ENCODE results near the gene POMC. TPM values are rescaled to one million over a fixed set of nuclear protein-coding genes. Genes with fewer than 3 reads are reported as not detected.

Gene POMC
- total and polyA plus RNA-seq, 2 of the 13 experiments (the other 11 are each of a cell fraction or from before 2014, with no cell fraction given): not detected

DNA sequence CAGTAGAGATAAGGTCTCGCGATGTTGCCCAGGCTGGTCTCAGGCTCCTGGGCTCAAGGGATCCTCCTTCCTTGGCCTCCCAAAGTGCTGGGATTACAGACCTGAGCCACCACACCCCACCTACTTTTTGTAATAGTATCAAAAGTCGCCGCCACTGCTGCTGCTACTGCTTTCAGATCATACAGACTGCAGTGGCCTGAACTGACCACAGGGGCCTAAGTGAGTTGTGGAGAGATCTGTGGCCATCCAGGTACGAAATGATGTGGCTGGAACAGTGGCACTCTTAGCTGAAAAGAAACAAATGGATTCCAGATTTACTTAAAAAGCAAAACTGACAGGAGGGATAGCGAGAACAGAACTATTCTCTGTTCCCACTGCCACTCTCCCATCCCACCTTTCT is 32.9 kb upstream of the POMC start (continued):
- TF ChIP-seq ZNF136 (CRISPR knock-in tag; IDR thresholded peaks at IDR 0.05; ENCODE audit: low read depth) (no peak), ZNF782 (CRISPR knock-in tag; IDR thresholded peaks at IDR 0.05; ENCODE audit: borderline replicate concordance) (no peak)
- TF ChIP-seq, protein P1, sequence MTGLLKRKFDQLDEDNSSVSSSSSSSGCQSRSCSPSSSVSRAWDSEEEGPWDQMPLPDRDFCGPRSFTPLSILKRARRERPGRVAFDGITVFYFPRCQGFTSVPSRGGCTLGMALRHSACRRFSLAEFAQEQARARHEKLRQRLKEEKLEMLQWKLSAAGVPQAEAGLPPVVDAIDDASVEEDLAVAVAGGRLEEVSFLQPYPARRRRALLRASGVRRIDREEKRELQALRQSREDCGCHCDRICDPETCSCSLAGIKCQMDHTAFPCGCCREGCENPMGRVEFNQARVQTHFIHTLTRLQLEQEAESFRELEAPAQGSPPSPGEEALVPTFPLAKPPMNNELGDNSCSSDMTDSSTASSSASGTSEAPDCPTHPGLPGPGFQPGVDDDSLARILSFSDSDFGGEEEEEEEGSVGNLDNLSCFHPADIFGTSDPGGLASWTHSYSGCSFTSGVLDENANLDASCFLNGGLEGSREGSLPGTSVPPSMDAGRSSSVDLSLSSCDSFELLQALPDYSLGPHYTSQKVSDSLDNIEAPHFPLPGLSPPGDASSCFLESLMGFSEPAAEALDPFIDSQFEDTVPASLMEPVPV (CRISPR knock-in tag; IDR thresholded peaks at IDR 0.05): no peak
- TF ChIP-seq, protein P2, sequence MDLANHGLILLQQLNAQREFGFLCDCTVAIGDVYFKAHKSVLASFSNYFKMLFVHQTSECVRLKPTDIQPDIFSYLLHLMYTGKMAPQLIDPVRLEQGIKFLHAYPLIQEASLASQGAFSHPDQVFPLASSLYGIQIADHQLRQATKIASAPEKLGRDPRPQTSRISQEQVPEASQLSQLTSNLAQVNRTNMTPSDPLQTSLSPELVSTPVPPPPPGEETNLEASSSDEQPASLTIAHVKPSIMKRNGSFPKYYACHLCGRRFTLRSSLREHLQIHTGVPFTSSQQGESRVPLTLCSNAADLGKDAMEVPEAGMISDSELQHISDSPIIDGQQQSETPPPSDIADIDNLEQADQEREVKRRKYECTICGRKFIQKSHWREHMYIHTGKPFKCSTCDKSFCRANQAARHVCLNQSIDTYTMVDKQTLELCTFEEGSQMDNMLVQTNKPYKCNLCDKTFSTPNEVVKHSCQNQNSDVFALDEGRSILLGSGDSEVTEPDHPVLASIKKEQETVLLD (CRISPR knock-in tag; IDR thresholded peaks at IDR 0.05; ENCODE audit: low read depth): no peak

DNA sequence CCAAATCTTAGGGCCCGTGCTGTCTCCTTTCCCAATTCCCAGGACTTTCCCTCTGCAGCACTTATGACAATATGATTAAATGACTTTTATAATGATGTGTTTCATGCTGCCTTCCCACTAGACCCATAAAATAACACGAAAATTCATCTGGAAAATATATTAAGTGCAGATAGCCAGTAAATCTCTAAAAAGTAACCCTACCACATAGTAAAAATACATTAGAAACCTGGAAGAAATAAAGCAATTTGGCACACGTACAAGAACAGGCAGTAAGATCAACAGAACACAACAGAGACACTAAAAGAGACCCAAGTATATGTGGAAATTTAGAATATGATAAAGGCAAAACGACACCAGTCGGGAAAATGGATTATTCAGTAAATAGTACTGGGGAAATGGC is 30.2 kb upstream of the POMC start:
- no TSS peak for BruUV-seq (replicated peaks)
- no peak overlapping the region for H3K27ac ChIP-seq (ENCODE audit: extremely low read length, insufficient read depth, low read length)
- FAIRE-seq (no peak), ATAC-seq (no peak), DNase-seq (ENCODE audit: low spot score) (no peak)
- H4K20me1 ChIP-seq (ENCODE audit: insufficient read depth, low read length): no peaks in the 10 kb centered on the region
- no peak overlapping the region for H3K4me3 ChIP-seq (replicated peaks in 1 of 3; ENCODE audit: insufficient read depth in 1 of 3, low read depth in 2 of 3, low read length in 3 of 3)
- peaks cover 2 to 9% of the 10 kb centered on the region in 2 experiments; a peak in 3 of 5 replicates for H3K27me3 ChIP-seq (ENCODE audit: control insufficient read depth in 1 of 2, insufficient read depth in 2 of 2, low read length in 2 of 2)
- ChIA-PET POLR2A (no interaction called here), CTCF (ENCODE audit: low intra/inter-chr PET ratio, low total read pairs) (no interaction called here)
- TF ChIP-seq ZFP82 (CRISPR knock-in tag; IDR thresholded peaks at IDR 0.05; ENCODE audit: borderline replicate concordance): 0 out of 2 replicates have a peak, but pooled peaks have one; percentile 46
- TF ChIP-seq AGO1 (IDR thresholded peaks at IDR 0.05; ENCODE audit: low read depth, low read length, poor library complexity, severe bottlenecking): no peak
- TF ChIP-seq ZNF337 (CRISPR knock-in tag; IDR thresholded peaks at IDR 0.05; ENCODE audit: borderline replicate concordance, low read depth): no peak
- TF ChIP-seq PTBP1 (IDR thresholded peaks at IDR 0.05; ENCODE audit: low read depth, low read length, poor library complexity, severe bottlenecking): no peak
- peaks cover 14% of the 10 kb centered on the region for H3K4me1 ChIP-seq (ENCODE audit: insufficient read depth, low read length)
- H3K9ac ChIP-seq (ENCODE audit: insufficient read depth, low read depth, low read length): no peak overlapping the region
- H3K36me3 ChIP-seq (replicated peaks in 1 of 2; ENCODE audit: control insufficient read depth in 1 of 2, insufficient read depth in 2 of 2, low read length in 2 of 2): no peaks in the 10 kb centered on the region
- H3K79me2 ChIP-seq (ENCODE audit: insufficient read depth, low read length): no peaks in the 10 kb centered on the region
- 9% methylated on average over 5 of the region's 5 CpGs for WGBS (ENCODE audit: low lambda C conversion rate)
- H3K4me2 ChIP-seq (ENCODE audit: low read depth, low read length): no peak overlapping the region
- intact Hi-C loops (cut with micrococcal nuclease; ENCODE audit: unreplicated experiment): loop anchor here (5.0 kb wide), 1 partner anchor 71 kb away; no protein-coding TSS in a partner anchor
- no peaks in the 10 kb centered on the region for H3K9me3 ChIP-seq (ENCODE audit: low read length)
- in situ Hi-C loops (cut with HindIII; ENCODE audit: extremely low pct_ligation_motif_present, low pct_unique_long_range_greater_than_20kb): loop anchor here (5.0 kb wide), 1 partner anchor 221 kb away; no protein-coding TSS in a partner anchor
- H2AFZ ChIP-seq (ENCODE audit: low read length): no peak overlapping the region

Data from HepG2 (cell line).